ENCODE results near the gene PHIP. TPM values are rescaled to one million over a fixed set of nuclear protein-coding genes. Genes with fewer than 3 reads are reported as not detected.

Gene PHIP
- total RNA-seq, 4 donors from 2014 or later, result 12.1 to 34.5 (median 20.7) TPM

DNA sequence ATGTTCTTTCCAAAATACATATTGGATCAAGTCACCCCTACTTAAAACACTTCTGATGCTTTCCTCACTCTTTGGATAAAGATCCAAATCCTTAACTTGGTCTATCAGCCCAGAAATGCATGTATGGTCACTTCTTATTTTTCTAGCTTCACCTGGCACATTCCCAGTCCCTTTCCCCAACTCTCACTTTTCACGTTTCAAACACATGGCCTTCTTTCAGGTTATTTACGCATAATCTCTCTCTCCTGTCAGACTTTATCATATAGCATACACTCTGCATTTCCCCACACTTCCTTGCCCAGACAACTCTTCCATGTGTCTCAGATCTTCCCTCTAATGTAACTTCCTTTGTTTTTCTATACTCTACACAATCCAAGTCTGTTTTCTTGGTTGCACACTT, 12.8 kb downstream of the PHIP start:
- Histone ChIP-seq H3K27ac (no peak overlapping the region), H3K4me3 (no peak overlapping the region), H3K4me1 (peaks cover 0 to 28% (median 6%) of the 10 kb centered on the region in 4 donors), H3K9me3 (no peaks in the 10 kb centered on the region), H3K27me3 (no peaks in the 10 kb centered on the region), H3K36me3 (peaks cover 0 to 8% (median 0%) of the 10 kb centered on the region in 4 donors)
- no peak for DNase-seq
- TF ChIP-seq POLR2AphosphoS5 (IDR thresholded peaks at IDR 0.05) (no peak), POLR2A (IDR thresholded peaks at IDR 0.05) (no peak), EP300 (IDR thresholded peaks at IDR 0.05; ENCODE audit: low read depth) (no peak), CTCF (IDR thresholded peaks at IDR 0.05) (no peak)
- 69 to 94% methylated on average over 2 of the region's 2 CpGs for WGBS, 2 donors (ENCODE audit: low coverage in 1 of 2)
- intact Hi-C loops (cut with DNase I; ENCODE audit: low total_unique reads) (no loop called here), in situ Hi-C loops (cut with MboI; ENCODE audit: low pct_ligation_motif_present in 1 of 4, low pct_unique_long_range_greater_than_20kb in 1 of 4, low sequenced_read_pairs in 3 of 4) (no loop called here)

DNA sequence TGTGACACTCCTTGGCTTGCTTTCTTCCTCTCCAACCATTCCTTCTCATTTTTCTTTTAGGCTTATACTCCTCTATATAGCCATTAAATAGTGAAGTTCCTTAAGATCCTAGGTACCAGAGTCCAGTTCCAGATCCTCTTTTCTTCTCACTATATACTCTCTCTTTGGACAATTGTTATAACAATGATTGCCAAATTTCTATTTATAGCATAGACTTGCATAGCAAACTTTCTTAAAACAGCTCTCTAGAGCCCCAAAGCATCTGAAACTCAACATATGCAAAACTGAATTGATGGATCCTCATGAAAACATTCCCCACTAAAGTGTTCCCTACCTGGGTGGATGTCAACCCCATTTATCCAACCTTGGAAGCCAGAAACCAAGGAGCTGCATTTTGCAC, 13.4 kb downstream of the PHIP start:
- Histone ChIP-seq H3K4me3 (no peak overlapping the region), H3K27me3 (no peaks in the 10 kb centered on the region), H3K9me3 (no peaks in the 10 kb centered on the region), H3K36me3 (peaks cover 0 to 14% (median 0%) of the 10 kb centered on the region in 4 donors), H3K27ac (no peak overlapping the region), H3K4me1 (peaks cover 0 to 28% (median 6%) of the 10 kb centered on the region in 4 donors)
- in situ Hi-C loops (cut with MboI; ENCODE audit: low pct_ligation_motif_present in 1 of 4, low pct_unique_long_range_greater_than_20kb in 1 of 4, low sequenced_read_pairs in 3 of 4), result no loop called here
- no peak for DNase-seq
- no peak for TF ChIP-seq POLR2AphosphoS5 (IDR thresholded peaks at IDR 0.05)
- no peak for TF ChIP-seq CTCF (IDR thresholded peaks at IDR 0.05)
- no peak for TF ChIP-seq EP300 (IDR thresholded peaks at IDR 0.05; ENCODE audit: low read depth)
- TF ChIP-seq POLR2A (IDR thresholded peaks at IDR 0.05), result no peak
- intact Hi-C loops (cut with DNase I; ENCODE audit: low total_unique reads), result no loop called here

GRCh38 chr6:79062708-79063107, 15.3 kb downstream of the PHIP start:
- Histone ChIP-seq H3K4me1 (peaks cover 0 to 27% (median 6%) of the 10 kb centered on the region in 4 donors), H3K36me3 (peaks cover 0 to 30% (median 0%) of the 10 kb centered on the region in 4 donors), H3K9me3 (no peaks in the 10 kb centered on the region), H3K4me3 (no peak overlapping the region), H3K27ac (no peak overlapping the region), H3K27me3 (no peaks in the 10 kb centered on the region)
- 80 to 82% methylated on average over 2 of the region's 2 CpGs for WGBS, 2 donors (ENCODE audit: low coverage in 1 of 2)
- TF ChIP-seq CTCF (IDR thresholded peaks at IDR 0.05) (no peak), EP300 (IDR thresholded peaks at IDR 0.05; ENCODE audit: low read depth) (no peak), POLR2AphosphoS5 (IDR thresholded peaks at IDR 0.05) (no peak), POLR2A (IDR thresholded peaks at IDR 0.05) (no peak)
- intact Hi-C loops (cut with DNase I; ENCODE audit: low total_unique reads) (no loop called here), in situ Hi-C loops (cut with MboI; ENCODE audit: low pct_ligation_motif_present in 1 of 4, low pct_unique_long_range_greater_than_20kb in 1 of 4, low sequenced_read_pairs in 3 of 4) (no loop called here)
- DNase-seq, result no peak

DNA sequence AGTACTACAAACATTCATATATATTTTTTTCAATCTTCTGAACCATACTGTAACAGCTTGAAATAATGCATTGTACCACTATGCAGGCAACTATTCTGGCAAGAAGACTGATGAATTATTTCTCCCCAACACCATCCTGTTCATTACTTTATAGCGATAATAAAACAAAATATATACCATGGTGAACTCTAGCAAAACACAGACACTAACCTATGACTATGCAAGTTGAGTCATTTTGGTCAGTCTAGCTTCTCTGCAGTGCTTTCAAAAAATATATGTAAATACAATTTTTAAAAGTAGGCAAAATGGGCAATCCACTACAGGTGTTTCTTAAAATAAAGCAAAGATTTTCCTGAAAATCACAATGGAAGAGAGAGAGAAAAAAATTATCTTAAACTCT, 20.3 kb downstream of the PHIP start:
- Histone ChIP-seq H3K27me3 (no peaks in the 10 kb centered on the region), H3K4me1 (peaks cover 0 to 5% (median 0%) of the 10 kb centered on the region in 4 donors), H3K9me3 (no peaks in the 10 kb centered on the region), H3K4me3 (no peak overlapping the region), H3K36me3 (peaks cover 0 to 53% (median 3%) of the 10 kb centered on the region in 4 donors), H3K27ac (no peak overlapping the region)
- 94% methylated on average over 1 of the region's 1 CpG for WGBS, 2 donors (ENCODE audit: low coverage in 1 of 2)
- intact Hi-C loops (cut with DNase I; ENCODE audit: low total_unique reads), result no loop called here
- DNase-seq, result no peak
- in situ Hi-C loops (cut with MboI; ENCODE audit: low pct_ligation_motif_present in 1 of 4, low pct_unique_long_range_greater_than_20kb in 1 of 4, low sequenced_read_pairs in 3 of 4), result no loop called here
- TF ChIP-seq POLR2A (IDR thresholded peaks at IDR 0.05) (no peak), CTCF (IDR thresholded peaks at IDR 0.05) (no peak), EP300 (IDR thresholded peaks at IDR 0.05; ENCODE audit: low read depth) (no peak)
